Esophagus muscularis mucosa (tissue), 3 donors: Measurements from ENCODE around the gene FAM13A.

Experiments
- CTCF ChIP-seq, 3 experiments: fragments of 200-600 bp in 2 of 3; fragments of 450-650 bp in 1 of 3; sonication (generic) in 2 of 3; IDR thresholded peaks; one replicate each; pipeline ENCODE4 v1.5.1; 2017 to 2019; ENCODE audit warnings: antibody characterized with exemption in 3 of 3, mild to moderate bottlenecking in 2 of 3, moderate library complexity in 1 of 3
- POLR2A ChIP-seq: fragments of 450-650 bp; IDR thresholded peaks from one replicate; pipeline ENCODE4 v1.6.1; 2017; ENCODE audit warnings: antibody characterized with exemption, moderate library complexity, mild to moderate bottlenecking, low read depth

DNA sequence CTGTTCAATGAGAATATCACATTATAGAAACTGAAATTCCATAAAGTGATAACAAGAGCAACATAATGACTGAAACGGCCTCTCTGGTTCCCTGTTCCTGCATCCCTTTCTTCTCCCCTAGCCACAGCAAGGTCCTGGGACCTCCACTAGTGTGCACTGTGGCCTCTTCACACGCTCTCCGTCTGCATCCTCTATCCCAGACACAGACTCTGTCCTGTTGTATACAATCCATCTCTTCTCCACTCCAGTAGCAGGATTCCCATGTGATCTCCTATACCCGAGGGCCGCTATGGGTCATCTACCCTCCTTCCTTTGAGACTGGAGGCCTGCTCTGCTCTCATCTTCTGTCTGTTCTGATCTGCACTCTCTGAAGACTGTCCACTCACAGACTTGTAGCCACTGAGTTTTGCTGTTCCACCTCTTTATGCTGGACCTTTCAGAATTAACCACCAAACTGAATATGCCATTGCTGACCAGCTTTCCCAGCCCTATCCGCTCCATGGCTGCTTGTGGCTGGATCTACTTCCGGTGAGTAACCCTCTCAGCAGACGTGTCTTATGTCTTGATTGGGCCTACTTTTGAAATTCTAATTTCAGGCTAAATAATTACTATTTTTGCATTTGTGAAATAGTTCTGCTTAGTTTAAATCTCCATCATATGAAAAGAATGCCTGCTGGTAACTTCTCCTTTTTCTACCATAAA is 254.2 kb downstream of the FAM13A start:
- TF ChIP-seq CTCF (IDR thresholded peaks at IDR 0.05), result no peak
- no peak for TF ChIP-seq POLR2A
